GM12874 (cell line): Measurements from ENCODE around the gene CFAP43.

Experiments used
- TF ChIP-seq, protein P1 (sequence below): IDR thresholded peaks from 2 replicates; pipeline ENCODE4 v1.5.1; 2011; ENCODE audit warnings: low read depth, mild to moderate bottlenecking, control low read depth, low read length, moderate library complexity; ENCODE audit not compliant: insufficient read depth

Gene CFAP43

DNA sequence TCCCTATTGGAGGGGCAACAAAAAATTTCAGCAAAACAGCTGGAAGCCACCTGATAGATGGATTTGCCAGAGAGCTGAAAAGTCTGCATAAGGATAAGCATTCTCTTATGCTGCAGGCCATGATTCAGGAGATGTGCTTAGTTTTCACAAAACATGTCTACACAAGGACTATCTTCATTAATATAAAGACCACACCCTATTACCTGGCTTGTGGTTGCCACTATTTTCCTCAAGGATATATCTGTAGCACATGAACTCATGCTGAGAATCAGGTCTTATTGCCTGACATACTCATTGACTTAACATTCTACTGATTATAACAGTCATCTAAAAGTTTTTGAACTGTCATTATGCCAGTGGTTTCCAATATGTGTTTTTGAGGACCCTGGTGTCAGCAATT lies 139.4 kb downstream of the CFAP43 start:
- TF ChIP-seq, protein P1, sequence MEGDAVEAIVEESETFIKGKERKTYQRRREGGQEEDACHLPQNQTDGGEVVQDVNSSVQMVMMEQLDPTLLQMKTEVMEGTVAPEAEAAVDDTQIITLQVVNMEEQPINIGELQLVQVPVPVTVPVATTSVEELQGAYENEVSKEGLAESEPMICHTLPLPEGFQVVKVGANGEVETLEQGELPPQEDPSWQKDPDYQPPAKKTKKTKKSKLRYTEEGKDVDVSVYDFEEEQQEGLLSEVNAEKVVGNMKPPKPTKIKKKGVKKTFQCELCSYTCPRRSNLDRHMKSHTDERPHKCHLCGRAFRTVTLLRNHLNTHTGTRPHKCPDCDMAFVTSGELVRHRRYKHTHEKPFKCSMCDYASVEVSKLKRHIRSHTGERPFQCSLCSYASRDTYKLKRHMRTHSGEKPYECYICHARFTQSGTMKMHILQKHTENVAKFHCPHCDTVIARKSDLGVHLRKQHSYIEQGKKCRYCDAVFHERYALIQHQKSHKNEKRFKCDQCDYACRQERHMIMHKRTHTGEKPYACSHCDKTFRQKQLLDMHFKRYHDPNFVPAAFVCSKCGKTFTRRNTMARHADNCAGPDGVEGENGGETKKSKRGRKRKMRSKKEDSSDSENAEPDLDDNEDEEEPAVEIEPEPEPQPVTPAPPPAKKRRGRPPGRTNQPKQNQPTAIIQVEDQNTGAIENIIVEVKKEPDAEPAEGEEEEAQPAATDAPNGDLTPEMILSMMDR = no peak

DNA sequence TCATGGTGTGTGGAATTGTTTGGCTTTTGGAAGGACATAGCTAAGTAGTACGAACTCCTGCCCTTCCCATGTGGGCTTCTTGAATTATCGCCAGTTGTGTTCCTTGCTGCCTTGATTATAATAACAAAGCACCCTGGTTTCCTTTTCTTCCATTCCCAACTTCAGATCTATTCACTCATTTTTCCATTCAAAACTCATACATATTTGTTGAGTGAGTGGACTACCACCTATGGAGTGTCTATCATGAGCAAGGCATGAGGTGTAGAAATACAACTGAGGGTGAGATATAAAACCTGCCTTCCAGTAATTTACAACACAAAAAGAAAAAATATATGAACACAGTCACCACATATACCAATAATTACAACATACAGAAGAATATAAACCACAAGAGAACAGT lies 141.6 kb downstream of the CFAP43 start:
- TF ChIP-seq, protein P1 = no peak

DNA sequence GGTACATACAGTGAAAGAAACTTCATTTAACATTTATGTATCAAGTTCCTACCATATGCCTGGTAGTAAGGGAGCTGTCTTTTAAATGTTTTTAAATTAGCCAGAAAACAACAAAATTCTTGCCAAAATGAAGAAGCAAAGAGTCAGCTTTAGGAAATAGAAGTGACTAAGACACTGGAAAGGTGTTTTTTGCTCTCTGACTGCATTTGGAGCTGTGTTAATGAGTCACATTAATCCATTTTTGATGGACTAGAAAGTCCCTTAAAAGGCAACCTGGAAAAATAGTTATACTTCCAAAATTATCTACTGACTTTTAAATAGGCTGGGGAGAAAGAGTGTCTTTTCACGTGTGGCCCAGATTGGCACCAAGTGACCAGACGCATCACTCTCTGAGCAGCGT lies 142.5 kb downstream of the CFAP43 start:
- TF ChIP-seq, protein P1 = no peak

DNA sequence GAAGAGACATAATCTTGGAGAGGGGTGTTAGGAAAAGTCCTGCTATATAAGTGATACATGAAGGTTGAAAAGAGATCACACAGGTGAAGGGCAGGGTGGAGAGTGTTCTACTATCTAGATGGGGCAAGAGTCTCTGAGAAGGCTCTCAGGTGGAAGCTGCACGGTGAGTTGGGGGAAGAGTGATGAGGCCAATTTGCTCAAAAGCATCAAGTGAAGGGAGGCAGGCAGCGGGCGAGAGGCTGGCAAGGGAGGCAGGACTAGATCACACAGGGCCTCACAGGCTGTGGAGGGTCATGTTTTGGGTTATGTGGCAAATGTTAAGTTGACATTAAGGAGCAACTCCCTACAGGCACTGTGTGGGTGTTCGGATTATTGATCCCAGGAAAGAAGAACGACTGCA lies 143.9 kb downstream of the CFAP43 start:
- TF ChIP-seq, protein P1 = no peak

DNA sequence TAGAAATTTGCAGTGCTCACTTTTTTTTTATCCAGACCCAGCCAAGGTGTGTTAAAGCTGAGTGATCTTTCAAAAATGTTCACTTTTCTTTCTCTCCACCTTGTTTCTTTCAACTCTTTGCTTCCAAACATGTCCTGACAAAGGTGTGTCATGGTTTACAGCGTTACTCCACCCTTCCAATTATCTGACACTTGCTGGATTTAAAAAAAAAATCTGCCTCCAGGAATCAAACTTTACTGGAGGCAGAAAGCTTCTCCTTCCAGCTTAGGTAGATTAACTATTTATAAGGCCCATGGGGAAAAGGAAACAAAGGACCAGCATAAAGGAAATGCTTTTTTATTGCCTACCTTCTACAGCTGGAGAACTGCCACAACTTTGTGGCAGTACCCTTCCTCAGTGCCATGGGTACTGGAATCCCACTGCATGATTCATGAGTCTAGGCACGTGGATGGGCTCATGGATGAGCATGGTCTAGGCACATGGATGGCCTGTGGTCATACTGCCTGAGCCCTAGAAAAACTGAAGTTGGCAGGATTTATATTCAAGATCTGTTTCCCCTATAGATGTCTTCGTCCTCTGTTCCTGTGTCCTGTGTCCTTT lies 146.3 kb downstream of the CFAP43 start, which contains the start of gene COL17A1:
COL17A1 (minus strand) TSS at position 80 of the 600 bp plus-strand sequence. CDS start 5,207 bp downstream, outside the sequence.
- TF ChIP-seq, protein P1 = no peak

DNA sequence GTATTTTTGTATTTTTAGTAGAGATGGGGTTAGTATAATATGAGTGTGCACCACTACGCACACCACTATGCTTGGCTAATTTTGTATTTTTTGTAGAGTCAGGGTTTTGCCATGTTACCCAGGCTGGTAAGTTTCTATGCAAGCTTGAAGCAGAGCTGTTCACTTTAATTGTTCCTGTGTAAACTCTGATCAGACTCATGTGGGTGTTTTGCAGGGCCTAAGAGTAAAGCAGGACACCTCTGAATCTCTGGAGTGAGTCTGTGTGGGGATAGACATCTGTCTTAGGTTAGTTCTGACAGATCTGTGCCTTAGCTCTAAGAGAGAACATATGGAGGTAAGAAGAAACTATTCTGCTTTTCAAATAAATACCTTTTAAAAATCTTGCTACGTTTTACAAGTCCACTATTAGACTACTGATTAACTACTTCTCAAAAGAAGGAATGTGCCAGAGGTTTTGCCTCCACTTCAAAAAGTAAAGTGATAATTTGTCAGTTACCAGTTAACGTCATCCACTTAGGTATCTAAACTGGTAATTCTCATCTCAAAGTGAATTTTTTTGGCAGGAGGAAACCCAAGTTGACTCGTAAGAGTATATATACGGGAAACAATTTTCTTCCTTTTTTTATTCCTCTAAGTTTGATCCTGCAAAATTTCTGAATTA lies 147.6 kb downstream of the CFAP43 start:
- TF ChIP-seq, protein P1 = no peak

DNA sequence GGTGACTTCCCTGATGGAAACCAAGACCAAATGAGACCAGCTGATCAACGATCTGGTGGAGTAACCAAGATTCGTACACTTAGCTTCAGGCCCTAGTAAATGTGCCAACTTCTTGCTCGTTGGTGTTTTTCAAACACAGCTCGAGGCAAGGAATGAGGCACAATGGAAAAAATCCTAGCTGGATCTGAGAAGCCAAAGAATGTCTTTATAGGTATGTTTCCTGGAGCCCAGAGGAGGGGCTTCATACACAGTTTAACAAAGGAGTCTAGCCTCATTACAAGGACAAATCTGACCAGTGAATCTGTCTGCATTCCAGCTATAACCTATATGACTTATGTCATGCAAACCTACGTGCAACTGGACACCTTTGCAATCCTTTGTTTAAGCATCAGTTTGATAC lies 150.2 kb downstream of the CFAP43 start:
- TF ChIP-seq, protein P1 = no peak
